HepG2 (cell line): Measurements from ENCODE around the gene LGALS1. TPM values are rescaled to one million over a fixed set of nuclear protein-coding genes. Genes with fewer than 3 reads are reported as not detected.

Experiments used
- ATM ChIP-seq: fragments of 450-650 bp; IDR thresholded peaks from 2 replicates; pipeline ENCODE4 v1.7.1; 2017; ENCODE audit warnings: mild to moderate bottlenecking, borderline replicate concordance
- CAMTA2 ChIP-seq: sonication (generic); formaldehyde crosslinking; IDR thresholded peaks from 2 replicates; pipeline ENCODE4 v1.4.0; 2020; ENCODE audit warnings: mild to moderate bottlenecking, missing genetic modification reagents, borderline replicate concordance
- CBX1 ChIP-seq: IDR thresholded peaks from one replicate; pipeline ENCODE4 v1.6.1; 2016; ENCODE audit warnings: antibody characterized with exemption, low read depth
- CHD2 ChIP-seq: IDR thresholded peaks from 2 replicates; pipeline ENCODE4 v1.6.1; 2011; ENCODE audit warnings: low read depth, low read length, improper control_type of control experiment
- KDM5B ChIP-seq: sonication (generic); formaldehyde crosslinking; IDR thresholded peaks from 2 replicates; pipeline ENCODE4 v1.4.0; 2020; ENCODE audit warnings: missing genetic modification reagents, mild to moderate bottlenecking, borderline replicate concordance
- MED13 ChIP-seq: sonication (generic); formaldehyde crosslinking; IDR thresholded peaks from 2 replicates; pipeline ENCODE4 v1.5.0; 2020; ENCODE audit warnings: missing genetic modification reagents
- NFIC ChIP-seq: IDR thresholded peaks from 2 replicates; pipeline ENCODE4 v1.6.1; 2012; ENCODE audit warnings: mild to moderate bottlenecking, low read length, inconsistent platforms
- NFYB ChIP-seq: sonication (generic); formaldehyde crosslinking; IDR thresholded peaks from 2 replicates; pipeline ENCODE4 v1.4.0; 2020; ENCODE audit warnings: missing genetic modification reagents
- SRF ChIP-seq: IDR thresholded peaks from 2 replicates; pipeline ENCODE4 v1.6.1; 2011; ENCODE audit warnings: mild to moderate bottlenecking, low read depth, low read length, moderate library complexity
- TAF15 ChIP-seq: fragments of 200-400 bp; formaldehyde crosslinking; IDR thresholded peaks from one replicate; pipeline ENCODE4 v1.6.1; 2018; ENCODE audit warnings: mild to moderate bottlenecking, low read depth, low read length; ENCODE audit not compliant: poor library complexity, severe bottlenecking
- ZBTB42 ChIP-seq: sonication (generic); formaldehyde crosslinking; IDR thresholded peaks from 2 replicates; pipeline ENCODE4 v1.5.0; 2020; ENCODE audit warnings: mild to moderate bottlenecking, missing genetic modification reagents
- ZFP37 ChIP-seq: sonication (generic); formaldehyde crosslinking; IDR thresholded peaks from 2 replicates; pipeline ENCODE4 v1.4.0; 2020; ENCODE audit warnings: missing genetic modification reagents, borderline replicate concordance
- ZMAT3 ChIP-seq: sonication (generic); formaldehyde crosslinking; conservative IDR thresholded peaks from 2 replicates; pipeline ENCODE4 v1.7.0; 2021; ENCODE audit warnings: missing genetic modification reagents
- ZNF180 ChIP-seq: sonication (generic); formaldehyde crosslinking; IDR thresholded peaks from 2 replicates; pipeline ENCODE4 v1.4.0; 2020; ENCODE audit warnings: low read depth, missing genetic modification reagents, borderline replicate concordance
- ZNF317 ChIP-seq: sonication (generic); formaldehyde crosslinking; IDR thresholded peaks from 2 replicates; pipeline ENCODE4 v1.5.0; 2020; ENCODE audit warnings: mild to moderate bottlenecking, missing genetic modification reagents
- ZNF343 ChIP-seq: sonication (generic); formaldehyde crosslinking; IDR thresholded peaks from 2 replicates; pipeline ENCODE4 v1.4.0; 2020; ENCODE audit warnings: mild to moderate bottlenecking, missing genetic modification reagents
- ZNF510 ChIP-seq: sonication (generic); formaldehyde crosslinking; IDR thresholded peaks from 2 replicates; pipeline ENCODE4 v1.4.0; 2020; ENCODE audit warnings: low read depth, mild to moderate bottlenecking, missing genetic modification reagents
- ZNF761 ChIP-seq: sonication (generic); formaldehyde crosslinking; conservative IDR thresholded peaks from 2 replicates; pipeline ENCODE4 v1.4.0; 2020; ENCODE audit warnings: mild to moderate bottlenecking, missing genetic modification reagents
- ZNF839 ChIP-seq: sonication (generic); formaldehyde crosslinking; IDR thresholded peaks from 2 replicates; pipeline ENCODE4 v1.4.0; 2020; ENCODE audit warnings: missing genetic modification reagents, mild to moderate bottlenecking, borderline replicate concordance
- ZSCAN12 ChIP-seq: sonication (generic); formaldehyde crosslinking; IDR thresholded peaks from 2 replicates; pipeline ENCODE4 v1.9.0; 2021; ENCODE audit warnings: mild to moderate bottlenecking, missing genetic modification reagents
- polyA plus RNA-seq, 8 experiments: library from polyadenylated mRNA; depleted of rRNA in 3 of 8; stranded (reverse) in 7 of 8; unstranded in 1 of 8; fragments of >200 nt; fragmentation: Illumina TruSeq in 4 of 8; extraction: Trizol in 4 of 8; gene quantifications; 2 replicates each; pipeline versions ENCODE4 v1.2.1 to v1.2.3, GENCODE V29; 2011 to 2016; ENCODE audit warnings: low read depth in 4 of 8, missing spikeins in 1 of 8, mixed read lengths in 1 of 8; ENCODE audit not compliant: insufficient read depth in 1 of 8
- total RNA-seq, 5 experiments: library from RNA; depleted of rRNA; stranded (reverse); fragments of >200 nt; fragmentation: Illumina TruSeq; extraction: Trizol; gene quantifications; 2 replicates each; pipeline ENCODE4 v1.2.3, GENCODE V29; 2016; ENCODE audit warnings: low read depth in 1 of 5
- TF ChIP-seq, protein P1 (sequence below): sonication (generic); formaldehyde crosslinking; IDR thresholded peaks from 2 replicates; pipeline ENCODE4 v1.9.0; 2021; ENCODE audit warnings: mild to moderate bottlenecking, missing genetic modification reagents
- TF ChIP-seq, protein P2 (sequence below): sonication (generic); formaldehyde crosslinking; IDR thresholded peaks from 2 replicates; pipeline ENCODE4 v1.5.0; 2020; ENCODE audit warnings: mild to moderate bottlenecking, missing genetic modification reagents

LGALS1 gene
- total and polyA plus RNA-seq, 2 of the 13 experiments (the other 11 are each of a cell fraction or from before 2014, with no cell fraction given), result 103 to 858 TPM

DNA sequence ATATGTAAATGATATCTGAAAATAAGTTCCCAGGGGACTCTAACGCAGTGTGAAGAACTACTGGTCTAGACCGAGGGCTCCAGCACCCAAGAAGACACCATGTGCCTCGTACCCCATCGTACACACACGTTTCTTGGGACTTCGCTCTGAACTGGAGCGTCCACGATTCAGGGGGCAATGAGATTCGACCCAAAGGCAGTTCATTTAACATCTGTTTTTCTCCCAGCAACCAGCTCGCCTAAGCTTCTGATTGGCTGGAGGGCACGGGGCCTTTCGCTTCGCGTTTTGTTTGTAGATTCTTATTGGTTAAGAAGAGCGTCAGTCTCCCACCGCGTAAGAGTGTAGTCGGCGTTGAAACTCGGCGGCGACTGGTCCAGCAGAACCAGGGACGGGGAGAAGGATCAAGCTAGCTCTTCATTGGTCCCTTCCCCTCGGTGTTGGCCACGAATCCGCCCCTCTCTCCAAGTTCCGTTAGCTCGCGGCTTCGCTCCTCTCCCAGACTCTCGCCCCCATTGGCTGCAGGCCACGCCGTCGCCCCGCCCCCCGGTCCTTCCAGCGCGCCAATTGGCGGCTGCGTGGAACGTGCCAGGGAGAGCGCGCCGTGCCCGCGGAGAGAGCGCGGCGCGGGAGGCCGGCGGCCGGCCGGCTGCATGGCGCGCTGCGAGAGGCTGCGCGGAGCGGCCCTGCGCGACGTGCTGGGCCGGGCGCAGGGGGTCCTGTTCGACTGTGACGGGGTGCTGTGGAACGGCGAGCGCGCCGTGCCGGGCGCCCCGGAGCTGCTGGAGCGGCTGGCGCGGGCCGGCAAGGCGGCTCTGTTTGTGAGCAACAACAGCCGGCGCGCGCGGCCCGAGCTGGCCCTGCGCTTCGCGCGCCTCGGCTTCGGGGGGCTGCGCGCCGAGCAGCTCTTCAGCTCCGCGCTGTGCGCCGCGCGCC is 17.0 kb upstream of the LGALS1 start, which contains the start of gene PDXP (continued):
- TF ChIP-seq SRF (no peak), KDM5B (CRISPR knock-in tag) (peak; percentile 61; the same call in 1 of the 2 replicates), CBX1 (peak; percentile 85), ZFP37 (CRISPR knock-in tag) (no peak), ZNF761 (CRISPR knock-in tag) (peak; percentile 20; the same call in 1 of the 2 replicates), NFIC (no peak), ATM (no peak), CHD2 (peak; percentile 67), ZSCAN12 (CRISPR knock-in tag) (no peak), ZNF343 (CRISPR knock-in tag) (0 out of 2 replicates have a peak, but pooled peaks have one; percentile 15), ZBTB42 (CRISPR knock-in tag) (no peak), ZNF510 (CRISPR knock-in tag) (no peak), TAF15 (no peak), ZNF317 (no peak), ZNF839 (CRISPR knock-in tag) (no peak), CAMTA2 (CRISPR knock-in tag) (no peak), ZMAT3 (CRISPR knock-in tag) (0 out of 2 replicates have a peak, but pooled peaks have one; percentile 68), MED13 (CRISPR knock-in tag) (no peak), ZNF180 (no peak), NFYB (CRISPR knock-in tag) (peak; percentile 96)
- TF ChIP-seq, protein P1, sequence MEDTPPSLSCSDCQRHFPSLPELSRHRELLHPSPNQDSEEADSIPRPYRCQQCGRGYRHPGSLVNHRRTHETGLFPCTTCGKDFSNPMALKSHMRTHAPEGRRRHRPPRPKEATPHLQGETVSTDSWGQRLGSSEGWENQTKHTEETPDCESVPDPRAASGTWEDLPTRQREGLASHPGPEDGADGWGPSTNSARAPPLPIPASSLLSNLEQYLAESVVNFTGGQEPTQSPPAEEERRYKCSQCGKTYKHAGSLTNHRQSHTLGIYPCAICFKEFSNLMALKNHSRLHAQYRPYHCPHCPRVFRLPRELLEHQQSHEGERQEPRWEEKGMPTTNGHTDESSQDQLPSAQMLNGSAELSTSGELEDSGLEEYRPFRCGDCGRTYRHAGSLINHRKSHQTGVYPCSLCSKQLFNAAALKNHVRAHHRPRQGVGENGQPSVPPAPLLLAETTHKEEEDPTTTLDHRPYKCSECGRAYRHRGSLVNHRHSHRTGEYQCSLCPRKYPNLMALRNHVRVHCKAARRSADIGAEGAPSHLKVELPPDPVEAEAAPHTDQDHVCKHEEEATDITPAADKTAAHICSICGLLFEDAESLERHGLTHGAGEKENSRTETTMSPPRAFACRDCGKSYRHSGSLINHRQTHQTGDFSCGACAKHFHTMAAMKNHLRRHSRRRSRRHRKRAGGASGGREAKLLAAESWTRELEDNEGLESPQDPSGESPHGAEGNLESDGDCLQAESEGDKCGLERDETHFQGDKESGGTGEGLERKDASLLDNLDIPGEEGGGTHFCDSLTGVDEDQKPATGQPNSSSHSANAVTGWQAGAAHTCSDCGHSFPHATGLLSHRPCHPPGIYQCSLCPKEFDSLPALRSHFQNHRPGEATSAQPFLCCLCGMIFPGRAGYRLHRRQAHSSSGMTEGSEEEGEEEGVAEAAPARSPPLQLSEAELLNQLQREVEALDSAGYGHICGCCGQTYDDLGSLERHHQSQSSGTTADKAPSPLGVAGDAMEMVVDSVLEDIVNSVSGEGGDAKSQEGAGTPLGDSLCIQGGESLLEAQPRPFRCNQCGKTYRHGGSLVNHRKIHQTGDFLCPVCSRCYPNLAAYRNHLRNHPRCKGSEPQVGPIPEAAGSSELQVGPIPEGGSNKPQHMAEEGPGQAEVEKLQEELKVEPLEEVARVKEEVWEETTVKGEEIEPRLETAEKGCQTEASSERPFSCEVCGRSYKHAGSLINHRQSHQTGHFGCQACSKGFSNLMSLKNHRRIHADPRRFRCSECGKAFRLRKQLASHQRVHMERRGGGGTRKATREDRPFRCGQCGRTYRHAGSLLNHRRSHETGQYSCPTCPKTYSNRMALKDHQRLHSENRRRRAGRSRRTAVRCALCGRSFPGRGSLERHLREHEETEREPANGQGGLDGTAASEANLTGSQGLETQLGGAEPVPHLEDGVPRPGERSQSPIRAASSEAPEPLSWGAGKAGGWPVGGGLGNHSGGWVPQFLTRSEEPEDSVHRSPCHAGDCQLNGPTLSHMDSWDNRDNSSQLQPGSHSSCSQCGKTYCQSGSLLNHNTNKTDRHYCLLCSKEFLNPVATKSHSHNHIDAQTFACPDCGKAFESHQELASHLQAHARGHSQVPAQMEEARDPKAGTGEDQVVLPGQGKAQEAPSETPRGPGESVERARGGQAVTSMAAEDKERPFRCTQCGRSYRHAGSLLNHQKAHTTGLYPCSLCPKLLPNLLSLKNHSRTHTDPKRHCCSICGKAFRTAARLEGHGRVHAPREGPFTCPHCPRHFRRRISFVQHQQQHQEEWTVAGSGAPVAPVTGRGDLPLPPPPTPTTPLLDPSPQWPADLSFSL (CRISPR knock-in tag), result no peak
- TF ChIP-seq, protein P2, sequence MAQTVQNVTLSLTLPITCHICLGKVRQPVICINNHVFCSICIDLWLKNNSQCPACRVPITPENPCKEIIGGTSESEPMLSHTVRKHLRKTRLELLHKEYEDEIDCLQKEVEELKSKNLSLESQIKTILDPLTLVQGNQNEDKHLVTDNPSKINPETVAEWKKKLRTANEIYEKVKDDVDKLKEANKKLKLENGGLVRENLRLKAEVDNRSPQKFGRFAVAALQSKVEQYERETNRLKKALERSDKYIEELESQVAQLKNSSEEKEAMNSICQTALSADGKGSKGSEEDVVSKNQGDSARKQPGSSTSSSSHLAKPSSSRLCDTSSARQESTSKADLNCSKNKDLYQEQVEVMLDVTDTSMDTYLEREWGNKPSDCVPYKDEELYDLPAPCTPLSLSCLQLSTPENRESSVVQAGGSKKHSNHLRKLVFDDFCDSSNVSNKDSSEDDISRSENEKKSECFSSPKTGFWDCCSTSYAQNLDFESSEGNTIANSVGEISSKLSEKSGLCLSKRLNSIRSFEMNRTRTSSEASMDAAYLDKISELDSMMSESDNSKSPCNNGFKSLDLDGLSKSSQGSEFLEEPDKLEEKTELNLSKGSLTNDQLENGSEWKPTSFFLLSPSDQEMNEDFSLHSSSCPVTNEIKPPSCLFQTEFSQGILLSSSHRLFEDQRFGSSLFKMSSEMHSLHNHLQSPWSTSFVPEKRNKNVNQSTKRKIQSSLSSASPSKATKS, result no peak
